Right lobe of liver (tissue), 6 donors: Measurements from ENCODE around the gene ATP1B4. TPM values are rescaled to one million over a fixed set of nuclear protein-coding genes. Genes with fewer than 3 reads are reported as not detected.

ENCODE experiments used
- ATAC-seq, 4 donors: fragments of 200-7000 bp; cut with Tn5 transposase; one replicate each; pipeline ENCODE4 v1.9.1; 2020; ENCODE audit warnings: mild to moderate bottlenecking in 4 of 4, moderate library complexity in 4 of 4
- DNase-seq, 3 donors: peaks; one replicate each; pipeline ENCODE4 v3.0.0-alpha.2; 2020
- H3K27ac ChIP-seq, 3 donors: fragments of 200-600 bp; one replicate each; pipeline ENCODE4 v1.8.0; 2022
- H3K27me3 ChIP-seq, 2 donors: fragments of 200-600 bp; one replicate each; pipeline ENCODE4 v1.8.0; 2022
- H3K36me3 ChIP-seq, 4 donors: fragments of 200-600 bp; sonication (generic) in 1 of 4; one replicate each; pipeline versions ENCODE4 v1.5.1 to v1.8.0; 2017 to 2022; ENCODE audit warnings: control low read depth in 1 of 4
- H3K4me1 ChIP-seq, 4 donors: fragments of 200-600 bp; sonication (generic) in 1 of 4; one replicate each; pipeline versions ENCODE4 v1.5.1 to v1.8.0; 2017 to 2022; ENCODE audit warnings: control low read depth in 1 of 4
- H3K4me3 ChIP-seq, 3 donors: fragments of 200-600 bp; one replicate each; pipeline ENCODE4 v1.8.0; 2022
- H3K9me3 ChIP-seq, 4 donors: fragments of 200-600 bp; sonication (generic) in 1 of 4; one replicate each; pipeline versions ENCODE4 v1.5.1 to v1.8.0; 2017 to 2022; ENCODE audit warnings: control low read depth in 1 of 4
- CTCF ChIP-seq, 4 donors: fragments of 200-600 bp in 3 of 4; fragments of 450-650 bp in 1 of 4; IDR thresholded peaks; one replicate each; pipeline versions ENCODE4 v1.5.1 to v1.8.0; 2016 to 2022; ENCODE audit warnings: antibody characterized with exemption in 4 of 4, mild to moderate bottlenecking in 2 of 4
- POLR2A ChIP-seq: fragments of 450-650 bp; IDR thresholded peaks from one replicate; pipeline ENCODE4 v1.6.1; 2017; ENCODE audit warnings: antibody characterized with exemption, mild to moderate bottlenecking
- WGBS: methylation state at CpG from one replicate; pipeline ENCODE4 v1.1.6; 2018; ENCODE audit warnings: low coverage, low lambda C conversion rate; ENCODE audit not compliant: insufficient coverage; ENCODE audit errors: missing lambda C conversion rate; 5-methylcytosine and 5-hydroxymethylcytosine counted together
- intact Hi-C, 2 donors: fragments of 100-400 bp; cut with DNase I; formaldehyde crosslinking; loops; one replicate each; pipeline versions ENCODE4 v1.11.2 to v1.14.1; 2022
- total RNA-seq, 6 experiments: library from RNA; depleted of rRNA in 2 of 6; stranded (reverse); fragments of >200 nt in 2 of 6; fragmentation: NEBNext Ultra II Directional in 3 of 6; extraction: Animal tissue kit (Norgen Biotek cat#: 25700) in 3 of 6; gene quantifications; one replicate each; pipeline versions ENCODE4 v1.1.0 to v1.2.4, GENCODE V29; 2016 to 2023
- donor health status: DM: no; HTN: yes; CAD: no.
- donor health status: DM: no; HTN: no; CAD: no.
- donor health status: DM: no; HTN: no; CAD: no.
- donor health status: DM: no; HTN: yes; CAD: no.
- donor health status: DM: no; HTN: yes; CAD: no.

The ATP1B4 gene
- total RNA-seq, 6 experiments from 2014 or later = not detected

- no peaks in the 10 kb centered on the region for H3K4me1 ChIP-seq
- peaks cover 0 to 14% of the 10 kb centered on the region in 2 donors for H3K27me3 ChIP-seq
- H3K36me3 ChIP-seq = no peaks in the 10 kb centered on the region
- TF ChIP-seq POLR2A (no peak), CTCF (IDR thresholded peaks at IDR 0.05) (no peak)
- ATAC-seq (no peak), DNase-seq (no peak)
- H3K9me3 ChIP-seq = no peaks in the 10 kb centered on the region
- intact Hi-C loops = no loop called here
- no peak overlapping the region for H3K4me3 ChIP-seq
- 64% methylated on average over 3 of the region's 4 CpGs for WGBS
- H3K27ac ChIP-seq = no peak overlapping the region
Measured at GRCh38 chrX:120321520-120322281, 40.2 kb upstream of the ATP1B4 start.

- no peaks in the 10 kb centered on the region for H3K4me1 ChIP-seq
- intact Hi-C loops = no loop called here
- 57% methylated on average over 1 of the region's 2 CpGs for WGBS
- H3K4me3 ChIP-seq = no peak overlapping the region
- DNase-seq (no peak), ATAC-seq (no peak)
- H3K27me3 ChIP-seq = no peaks in the 10 kb centered on the region
- no peak overlapping the region for H3K27ac ChIP-seq
- H3K9me3 ChIP-seq = peaks cover 0 to under 1% (median 0%) of the 10 kb centered on the region in 4 donors
- no peaks in the 10 kb centered on the region for H3K36me3 ChIP-seq
- TF ChIP-seq CTCF (IDR thresholded peaks at IDR 0.05) (no peak), POLR2A (no peak)
Measured at GRCh38 chrX:120331116-120331515, 30.8 kb upstream of the ATP1B4 start.

GRCh38 chrX:120332394-120332793 lies 29.5 kb upstream of the ATP1B4 start:
- Histone ChIP-seq H3K4me3 (no peak overlapping the region), H3K9me3 (peaks cover 0 to 12% (median 1%) of the 10 kb centered on the region in 4 donors), H3K36me3 (no peaks in the 10 kb centered on the region), H3K27ac (no peak overlapping the region), H3K27me3 (no peaks in the 10 kb centered on the region), H3K4me1 (no peaks in the 10 kb centered on the region)
- intact Hi-C loops = no loop called here
- TF ChIP-seq CTCF (IDR thresholded peaks at IDR 0.05) (no peak), POLR2A (no peak)
- ATAC-seq = no peak
- WGBS = 44% methylated on average over 1 of the region's 1 CpG
- DNase-seq = no peak

GRCh38 chrX:120334151-120334550 lies 27.7 kb upstream of the ATP1B4 start:
- DNase-seq (no peak), ATAC-seq (no peak)
- H3K4me1 ChIP-seq = no peaks in the 10 kb centered on the region
- no peaks in the 10 kb centered on the region for H3K36me3 ChIP-seq
- H3K9me3 ChIP-seq = peaks cover 0 to 12% (median 1%) of the 10 kb centered on the region in 4 donors
- 11% methylated on average over 2 of the region's 2 CpGs for WGBS
- H3K27ac ChIP-seq = no peak overlapping the region
- TF ChIP-seq POLR2A (no peak), CTCF (IDR thresholded peaks at IDR 0.05) (no peak)
- intact Hi-C loops = no loop called here
- no peaks in the 10 kb centered on the region for H3K27me3 ChIP-seq
- no peak overlapping the region for H3K4me3 ChIP-seq
